HAP-1 (cell line): ENCODE measurements around the gene CCDC117.
"Not testable (repeated sequence)": the region's sequence is repeated elsewhere in the genome, so short reads cannot be mapped to it uniquely, and the experiment has no call there.

ENCODE experiments used
- DNase-seq, 2 experiments: peaks; one replicate each; pipeline ENCODE4 v3.0.0-alpha.2; 2016 to 2020; ENCODE audit warnings: low spot score in 2 of 2
- H3K27me3 ChIP-seq: fragments of 250-450 bp; sonication (Bioruptor Pico); 2 replicates; pipeline ENCODE4 v1.5.1; 2020; ENCODE audit warnings: low read depth, mild to moderate bottlenecking, moderate library complexity
- H3K36me3 ChIP-seq: fragments of 250-450 bp; sonication (Bioruptor Pico); replicated peaks from 2 replicates; pipeline ENCODE4 v1.5.1; 2020; ENCODE audit warnings: mild to moderate bottlenecking
- H3K4me1 ChIP-seq: fragments of 250-450 bp; sonication (Bioruptor Pico); 2 replicates; pipeline ENCODE4 v1.5.1; 2020; ENCODE audit warnings: mild to moderate bottlenecking
- H3K4me3 ChIP-seq: fragments of 250-450 bp; sonication (Bioruptor Pico); 2 replicates; pipeline ENCODE4 v1.5.1; 2020; ENCODE audit warnings: mild to moderate bottlenecking, moderate library complexity
- H3K9me3 ChIP-seq: fragments of 250-450 bp; sonication (Bioruptor Pico); 2 replicates; pipeline ENCODE4 v1.5.1; 2020; ENCODE audit warnings: mild to moderate bottlenecking, moderate library complexity
- in situ Hi-C: fragments of 300-500 bp; cut with MboI; formaldehyde crosslinking; loops from 3 replicates; pipeline ENCODE4 v1.14.3; 2020; ENCODE audit warnings: low sequenced_read_pairs, inconsistent platforms, mixed read lengths

CCDC117 gene

DNA sequence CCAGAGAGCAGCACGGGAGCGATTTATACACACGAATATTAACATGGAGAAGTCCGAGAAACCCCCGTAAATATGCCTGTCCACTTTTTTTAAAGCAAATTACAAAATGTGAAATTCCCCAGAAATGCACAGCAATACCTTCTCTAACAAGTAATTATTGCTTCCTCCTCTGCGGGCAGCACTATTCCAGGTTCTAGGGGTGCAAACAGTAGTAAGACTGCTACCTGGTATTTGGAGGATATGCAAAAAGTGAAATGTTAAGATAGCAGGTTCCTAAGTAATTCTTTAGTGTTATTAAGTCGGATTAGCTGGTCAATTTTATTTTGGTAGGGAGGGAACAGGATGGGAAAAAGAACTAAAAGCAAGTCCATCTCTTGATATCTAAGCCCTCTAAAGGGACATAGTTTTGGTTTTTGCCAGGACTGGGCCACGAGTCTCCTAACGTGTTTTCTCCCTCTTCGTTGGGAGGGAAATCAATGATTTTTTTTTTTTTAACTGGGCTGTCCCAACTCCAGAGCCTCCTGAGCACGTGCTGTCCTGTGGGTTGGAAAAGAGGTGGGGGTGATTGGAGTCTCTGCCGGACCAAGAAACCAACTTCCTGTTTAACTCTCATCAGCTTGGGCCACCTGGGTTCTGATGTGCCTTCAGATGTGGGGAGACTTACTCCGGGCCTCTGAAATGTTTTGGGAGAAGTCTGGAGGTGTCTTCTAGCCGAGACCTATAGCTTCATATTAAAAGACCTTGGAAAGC, 29.5 kb downstream of the CCDC117 start:
- peaks cover 31% of the 10 kb centered on the region for H3K4me1 ChIP-seq
- H3K27me3 ChIP-seq, result no peaks in the 10 kb centered on the region
- peak overlapping the region; percentile 71 for H3K4me3 ChIP-seq
- peak; percentile 39 to 42 for DNase-seq
- in situ Hi-C loops, result no loop called here
- peaks cover 27% of the 10 kb centered on the region for H3K36me3 ChIP-seq
- H3K9me3 ChIP-seq, result no peaks in the 10 kb centered on the region

DNA sequence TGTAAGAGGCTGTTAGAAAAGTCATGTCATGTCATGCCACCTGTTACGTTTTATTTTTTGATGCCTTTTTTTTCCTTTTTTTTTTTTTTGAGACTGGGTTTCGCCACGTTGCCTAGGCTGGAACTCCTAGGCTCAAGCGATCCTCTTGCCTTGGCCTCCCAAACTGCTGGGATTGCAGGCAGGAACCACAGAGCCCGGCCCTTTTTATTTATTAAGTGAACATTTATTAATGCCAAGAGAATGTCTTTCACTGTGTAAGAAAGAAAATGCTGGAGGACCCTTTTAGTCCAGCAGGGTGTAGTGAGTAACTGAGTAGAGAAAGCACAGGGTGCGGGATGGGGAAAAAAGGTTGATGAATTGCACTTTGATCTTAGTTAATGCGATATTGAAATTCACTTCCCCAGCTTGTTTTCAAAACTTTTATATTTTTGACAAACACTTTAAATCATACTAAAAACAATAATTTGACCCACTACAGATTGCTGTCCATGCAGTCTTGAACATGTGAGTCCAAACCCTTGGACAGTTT, 30.2 kb downstream of the CCDC117 start:
- peaks cover 21% of the 10 kb centered on the region for H3K36me3 ChIP-seq
- DNase-seq, result no peak
- no peaks in the 10 kb centered on the region for H3K9me3 ChIP-seq
- no peaks in the 10 kb centered on the region for H3K27me3 ChIP-seq
- in situ Hi-C loops, result no loop called here
- H3K4me1 ChIP-seq, result peaks cover 31% of the 10 kb centered on the region
- H3K4me3 ChIP-seq, result no peak overlapping the region

DNA sequence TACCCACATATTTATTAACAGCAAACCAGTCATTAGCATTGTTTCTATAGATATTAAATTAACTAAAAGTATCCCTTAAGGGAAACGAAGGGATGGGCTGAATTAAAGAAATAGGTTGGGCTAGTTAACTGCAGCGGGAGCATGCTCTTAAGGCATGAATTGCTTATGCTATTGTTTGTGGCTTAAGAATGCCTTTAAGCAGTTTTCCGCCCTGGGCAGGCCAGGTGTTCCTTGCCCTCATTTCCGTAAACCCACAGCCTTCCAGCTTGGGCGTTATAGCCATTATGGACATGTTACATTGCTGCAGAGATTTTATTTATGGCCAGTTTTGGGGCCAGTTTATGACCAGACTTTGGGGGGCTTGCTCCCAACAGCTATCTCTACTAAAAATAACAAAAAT, 32.9 kb downstream of the CCDC117 start:
- H3K27me3 ChIP-seq, H3K4me3 ChIP-seq, H3K36me3 ChIP-seq, H3K9me3 ChIP-seq, in situ Hi-C loops: not testable (repeated sequence)
- peak; percentile 32 to 49 for DNase-seq
- peaks cover 26% of the 10 kb centered on the region for H3K4me1 ChIP-seq

DNA sequence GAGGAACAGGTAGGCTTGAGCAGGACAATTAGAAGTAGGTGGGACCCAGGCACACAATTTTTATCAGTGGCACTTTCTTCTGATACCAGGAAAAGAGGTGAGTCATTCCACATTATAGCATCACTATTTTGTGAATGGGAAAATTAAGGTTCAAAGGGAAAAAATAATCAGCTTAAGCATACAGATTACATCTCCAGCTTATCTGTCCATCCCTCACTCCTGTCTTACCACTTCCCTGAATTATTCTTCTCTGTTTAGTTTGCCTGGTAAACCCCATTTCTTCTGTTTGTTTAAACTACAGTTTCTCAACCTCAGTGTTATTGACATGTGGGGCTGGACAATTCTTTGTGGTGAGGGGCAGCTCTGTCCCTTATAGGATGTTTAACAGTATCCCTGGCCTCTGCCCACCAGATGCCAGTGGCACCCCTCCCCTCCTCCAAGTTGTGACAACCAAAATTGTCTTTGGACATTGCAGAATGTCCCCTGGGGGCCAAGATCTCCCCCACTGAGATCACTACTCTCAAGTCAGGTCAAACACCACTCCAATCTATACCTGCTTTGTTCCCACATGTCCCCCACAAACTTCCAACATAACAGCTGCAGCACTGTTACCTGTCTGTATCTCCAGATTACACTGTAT, 36.3 kb downstream of the CCDC117 start:
- Histone ChIP-seq H3K9me3 (no peaks in the 10 kb centered on the region), H3K36me3 (no peaks in the 10 kb centered on the region), H3K4me3 (no peak overlapping the region), H3K27me3 (no peaks in the 10 kb centered on the region), H3K4me1 (peaks cover 13% of the 10 kb centered on the region)
- in situ Hi-C loops, result no loop called here
- no peak for DNase-seq

DNA sequence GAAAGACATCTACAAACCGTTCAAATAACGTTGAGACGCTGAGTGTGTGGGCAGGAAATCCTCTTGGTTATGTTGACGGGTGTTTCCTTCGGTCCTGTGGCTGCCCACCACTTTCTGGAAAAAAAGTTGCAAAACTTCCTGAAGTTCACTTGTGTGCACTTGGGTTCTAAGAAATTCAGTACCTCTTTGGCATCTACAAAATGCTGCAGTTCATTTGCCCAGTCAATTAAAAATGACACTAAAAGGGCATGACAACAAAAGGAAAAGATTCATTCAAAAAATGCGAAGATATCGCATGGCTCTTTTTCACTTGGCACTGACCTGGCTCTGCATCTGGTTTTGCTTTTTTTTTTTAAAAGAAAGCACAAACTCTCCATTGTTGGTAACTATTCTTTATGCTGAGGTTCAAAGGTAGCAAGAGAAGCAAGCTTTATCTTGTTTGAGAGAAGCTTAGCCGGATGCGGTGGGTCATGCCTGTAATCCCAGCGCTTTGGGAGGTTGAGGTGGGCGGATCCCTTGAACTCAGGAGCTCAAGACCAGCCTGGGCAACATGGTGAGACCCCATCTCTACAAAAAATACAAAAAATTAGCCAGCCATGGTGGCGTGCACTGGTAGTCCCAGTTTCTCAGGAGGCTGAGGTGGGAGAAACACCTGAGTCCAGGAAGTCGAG, 38.5 kb downstream of the CCDC117 start:
- H3K36me3 ChIP-seq, result no peaks in the 10 kb centered on the region; the same call in 1 of the 2 replicates
- in situ Hi-C loops, result no loop called here
- H3K9me3 ChIP-seq, result no peaks in the 10 kb centered on the region
- no peaks in the 10 kb centered on the region for H3K27me3 ChIP-seq
- H3K4me1 ChIP-seq, result 0 out of 2 replicates have a peak, but pooled peaks cover 3% of the 10 kb centered on the region
- DNase-seq, result no peak
- no peak overlapping the region for H3K4me3 ChIP-seq

DNA sequence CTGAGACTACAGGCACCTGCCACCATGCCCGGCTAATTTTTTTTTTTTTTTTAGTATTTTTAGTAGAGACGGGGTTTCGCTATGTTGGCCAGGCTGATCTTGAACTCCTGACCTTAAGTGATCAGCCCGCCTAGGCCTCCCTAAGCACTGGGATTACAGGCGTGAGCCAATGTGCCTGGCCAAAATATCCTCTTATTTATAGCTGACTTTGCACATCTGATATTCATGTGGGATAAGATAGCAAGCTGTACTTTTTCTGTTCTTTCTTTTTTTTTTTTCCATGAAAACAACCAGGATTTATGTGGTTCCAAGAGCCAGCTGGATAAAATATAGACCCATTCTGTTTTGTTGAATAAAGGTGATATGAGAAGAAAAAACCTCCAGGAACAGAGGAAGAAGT, 40.0 kb downstream of the CCDC117 start:
- Histone ChIP-seq H3K36me3 (no peaks in the 10 kb centered on the region; the same call in 1 of the 2 replicates), H3K27me3 (no peaks in the 10 kb centered on the region), H3K4me3 (no peak overlapping the region), H3K4me1 (no peaks in the 10 kb centered on the region), H3K9me3 (no peaks in the 10 kb centered on the region)
- in situ Hi-C loops, result no loop called here
- DNase-seq, result no peak

DNA sequence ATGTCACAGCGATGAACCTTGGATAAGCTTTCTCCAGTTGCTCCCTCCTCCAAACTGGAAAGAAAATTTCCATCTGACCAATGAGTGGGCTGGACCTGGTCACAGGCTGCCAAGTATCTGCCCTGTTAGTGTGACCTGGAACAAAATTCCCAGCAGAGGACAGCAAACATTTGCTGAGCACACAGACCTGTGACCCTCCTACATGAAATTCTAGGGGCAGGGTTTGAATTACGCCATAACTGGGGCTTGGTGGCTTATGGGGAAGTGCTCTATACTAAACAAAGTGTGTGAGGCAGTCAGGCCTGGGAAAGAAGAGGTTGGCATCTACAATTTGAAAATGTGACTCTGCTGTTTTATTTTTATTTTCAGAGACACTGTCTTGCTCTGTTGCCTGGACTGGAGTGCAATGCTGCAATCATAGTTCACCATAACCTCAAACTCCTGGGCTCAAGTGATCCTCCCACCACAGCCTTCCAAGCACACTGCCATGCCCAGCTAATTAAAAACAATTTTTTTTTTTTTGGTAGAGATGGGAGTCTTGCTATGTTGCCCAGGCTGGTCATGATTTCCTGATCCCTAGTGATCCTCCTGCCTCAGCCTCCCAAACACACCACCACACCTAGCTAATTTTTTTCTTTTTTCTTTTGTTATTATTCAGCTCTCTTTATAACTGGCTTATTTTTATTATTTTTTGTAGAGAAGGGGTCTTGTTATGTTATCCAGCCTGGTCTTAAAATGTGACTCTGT, 41.5 kb downstream of the CCDC117 start:
- Histone ChIP-seq H3K27me3 (no peaks in the 10 kb centered on the region), H3K9me3 (no peaks in the 10 kb centered on the region), H3K36me3 (no peaks in the 10 kb centered on the region; the same call in 1 of the 2 replicates), H3K4me3 (no peak overlapping the region), H3K4me1 (no peaks in the 10 kb centered on the region)
- in situ Hi-C loops, result no loop called here
- DNase-seq, result no peak

DNA sequence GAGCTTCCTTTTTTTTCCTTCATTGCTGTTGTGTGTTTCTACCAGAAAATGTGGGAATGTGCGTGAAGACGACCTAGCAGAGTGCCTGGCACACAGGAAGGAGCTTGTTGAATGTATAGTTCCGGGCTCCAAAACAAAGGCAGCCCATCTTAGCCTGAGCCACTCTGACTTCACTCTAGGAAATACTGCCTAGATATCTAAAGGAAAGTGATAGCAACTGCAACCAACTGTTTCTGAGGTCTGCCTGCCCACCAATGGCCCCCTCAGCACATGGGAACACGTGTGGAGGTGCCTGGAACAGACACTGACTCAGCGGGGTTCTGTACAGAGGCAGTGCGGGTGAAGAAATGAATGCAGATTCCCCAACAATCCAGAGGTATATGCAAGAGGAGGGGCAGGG, 42.6 kb downstream of the CCDC117 start:
- no peaks in the 10 kb centered on the region for H3K27me3 ChIP-seq
- in situ Hi-C loops, result no loop called here
- H3K36me3 ChIP-seq, result no peaks in the 10 kb centered on the region; the same call in 1 of the 2 replicates
- H3K9me3 ChIP-seq, result no peaks in the 10 kb centered on the region
- H3K4me1 ChIP-seq, result no peaks in the 10 kb centered on the region
- no peak overlapping the region for H3K4me3 ChIP-seq
- no peak for DNase-seq

DNA sequence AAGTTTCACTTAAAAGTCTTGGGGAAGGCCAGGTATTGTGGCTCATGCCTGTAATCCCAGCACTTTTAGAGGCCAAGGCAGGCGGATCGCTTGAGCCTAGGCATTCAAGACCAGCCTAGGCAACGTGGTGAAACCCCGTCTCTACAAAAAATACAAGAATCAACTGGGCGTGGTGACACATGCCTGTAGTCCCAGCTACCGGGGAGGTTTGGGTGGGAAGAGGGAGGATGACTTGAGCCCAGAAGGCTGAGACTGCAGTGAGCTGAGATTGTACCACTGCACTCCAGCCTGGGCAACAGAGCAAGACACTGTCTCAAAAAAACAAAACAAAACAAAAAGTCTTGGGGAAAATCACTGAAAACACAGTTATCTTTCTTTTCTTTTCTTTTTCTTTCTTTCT, 43.2 kb downstream of the CCDC117 start:
- H3K4me3 ChIP-seq, result no peak overlapping the region
- in situ Hi-C loops, result no loop called here
- no peak for DNase-seq
- H3K36me3 ChIP-seq, result no peaks in the 10 kb centered on the region; the same call in 1 of the 2 replicates
- no peaks in the 10 kb centered on the region for H3K27me3 ChIP-seq
- H3K4me1 ChIP-seq, result no peaks in the 10 kb centered on the region
- H3K9me3 ChIP-seq, result no peaks in the 10 kb centered on the region

DNA sequence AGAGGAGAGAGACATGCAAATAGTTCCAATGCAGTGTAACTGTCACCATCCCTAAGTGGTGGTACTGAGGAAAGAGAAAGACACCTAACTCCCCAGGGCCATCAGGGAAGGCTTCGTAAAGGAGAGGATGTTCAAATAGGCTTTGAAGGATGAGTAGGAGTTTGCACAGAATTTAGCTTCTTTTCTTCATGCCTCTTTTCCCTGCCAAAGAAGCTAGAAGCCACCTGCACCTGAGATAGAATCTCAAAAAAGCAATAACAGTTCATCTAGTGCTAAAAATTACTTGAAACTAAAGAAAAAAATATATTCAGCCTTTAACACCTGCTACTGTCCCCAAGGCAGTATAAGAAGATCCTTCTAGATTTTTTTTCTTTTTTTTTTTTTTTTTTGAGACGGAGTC, 44.6 kb downstream of the CCDC117 start:
- no peaks in the 10 kb centered on the region for H3K4me1 ChIP-seq
- H3K9me3 ChIP-seq, result no peaks in the 10 kb centered on the region
- H3K27me3 ChIP-seq, result no peaks in the 10 kb centered on the region
- no peak for DNase-seq
- H3K4me3 ChIP-seq, result no peak overlapping the region
- in situ Hi-C loops, result no loop called here
- H3K36me3 ChIP-seq, result no peaks in the 10 kb centered on the region; the same call in 1 of the 2 replicates

DNA sequence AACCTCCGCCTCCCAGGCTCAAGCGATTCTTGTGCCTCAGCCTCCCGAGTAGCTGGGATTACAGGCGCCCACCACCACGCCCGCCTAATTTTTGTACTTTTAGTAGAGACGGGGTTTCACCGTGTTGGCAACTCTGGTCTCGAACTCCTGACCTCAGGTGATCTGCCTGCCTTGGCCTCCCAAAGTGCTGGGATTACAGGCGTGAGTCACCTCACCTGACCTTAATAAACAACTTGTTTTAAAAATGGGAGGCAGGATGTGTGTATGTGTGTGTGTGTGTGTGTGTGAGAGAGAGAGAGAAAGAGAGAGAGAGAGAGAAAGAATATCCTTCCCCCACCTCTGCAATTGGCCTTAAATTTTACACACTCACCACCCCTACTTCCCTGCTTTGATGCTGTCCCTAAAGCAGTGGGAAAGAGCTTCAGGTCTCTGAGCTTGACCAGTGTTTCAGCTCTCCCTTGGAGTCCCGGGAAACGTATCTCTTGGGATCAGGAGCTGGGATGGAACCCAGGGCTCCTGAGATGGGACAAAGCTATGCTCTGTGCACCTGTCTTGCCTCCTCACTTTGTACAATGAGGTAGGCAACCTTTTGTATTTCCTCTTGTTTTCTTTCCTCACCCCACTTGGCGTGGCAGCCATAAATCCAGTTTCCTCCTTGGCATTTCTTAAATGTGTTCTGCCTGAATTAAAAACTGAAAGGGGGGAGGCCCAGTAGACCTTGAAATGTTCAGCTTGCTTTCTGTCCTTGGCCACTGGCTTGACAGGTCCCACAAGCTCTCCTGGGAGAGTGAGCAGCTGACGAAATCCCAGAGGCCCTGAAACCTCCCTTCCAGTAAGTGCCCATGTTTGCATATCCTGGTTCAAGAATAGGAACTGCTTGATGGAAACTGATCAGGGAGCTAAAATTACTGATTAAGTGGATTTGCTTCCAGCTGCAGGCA, 45.7 kb downstream of the CCDC117 start:
- Histone ChIP-seq H3K36me3 (peaks cover under 1% of the 10 kb centered on the region; the same call in 1 of the 2 replicates), H3K9me3 (no peaks in the 10 kb centered on the region), H3K27me3 (no peaks in the 10 kb centered on the region), H3K4me1 (peaks cover 8% of the 10 kb centered on the region), H3K4me3 (no peak overlapping the region)
- no peak for DNase-seq
- in situ Hi-C loops, result no loop called here

DNA sequence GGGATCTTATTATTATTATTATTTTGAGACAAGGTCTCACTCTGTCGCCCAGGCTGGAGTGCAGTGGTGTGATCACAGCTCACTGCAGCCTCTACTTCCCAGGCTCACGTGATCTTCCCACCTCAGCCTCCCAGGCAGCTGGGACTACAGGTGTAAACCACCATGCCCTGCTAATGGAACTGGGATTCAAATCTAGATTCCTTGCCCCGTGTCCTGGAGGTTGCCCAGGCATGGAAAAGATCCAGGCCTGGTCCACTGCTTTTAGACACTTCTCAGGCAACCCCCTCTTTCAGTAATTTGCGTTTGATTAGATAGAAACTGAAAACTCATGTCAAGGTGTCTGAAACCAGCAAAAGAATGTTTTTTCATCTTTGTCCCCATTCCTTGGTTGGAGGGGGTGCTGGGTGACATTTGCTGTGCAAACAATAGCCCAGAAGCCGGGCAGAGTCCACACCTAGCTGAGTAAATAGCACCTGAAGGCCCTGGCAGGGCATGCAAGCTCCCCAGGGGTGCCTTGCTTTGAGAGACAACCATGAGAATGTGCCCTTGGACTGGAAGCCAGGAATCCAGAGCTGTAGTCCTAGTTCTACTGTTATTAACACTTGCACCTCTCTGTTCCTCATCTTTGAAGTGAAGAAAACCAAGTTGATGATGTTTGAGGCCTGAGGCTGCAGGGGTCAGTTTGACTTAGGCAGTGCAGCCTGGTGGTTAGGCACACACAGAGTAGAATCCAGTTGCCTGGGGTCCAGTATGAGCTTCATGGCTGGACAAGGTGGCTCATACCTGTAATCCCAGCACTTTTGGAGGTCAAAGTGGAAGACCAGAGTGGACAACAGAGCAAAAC, 47.0 kb downstream of the CCDC117 start:
- H3K9me3 ChIP-seq, result no peaks in the 10 kb centered on the region
- in situ Hi-C loops, result no loop called here
- peaks cover 11% of the 10 kb centered on the region for H3K4me1 ChIP-seq
- peaks cover 3% of the 10 kb centered on the region; the same call in 1 of the 2 replicates for H3K36me3 ChIP-seq
- no peak overlapping the region for H3K4me3 ChIP-seq
- H3K27me3 ChIP-seq, result no peaks in the 10 kb centered on the region
- no peak for DNase-seq
